Measurements from ENCODE around the gene TMEM242. TPM values are rescaled to one million over a fixed set of nuclear protein-coding genes. Genes with fewer than 3 reads are reported as not detected.

Gene TMEM242
- total RNA-seq, 1 donor from 2014 or later, result 9.6 TPM

DNA sequence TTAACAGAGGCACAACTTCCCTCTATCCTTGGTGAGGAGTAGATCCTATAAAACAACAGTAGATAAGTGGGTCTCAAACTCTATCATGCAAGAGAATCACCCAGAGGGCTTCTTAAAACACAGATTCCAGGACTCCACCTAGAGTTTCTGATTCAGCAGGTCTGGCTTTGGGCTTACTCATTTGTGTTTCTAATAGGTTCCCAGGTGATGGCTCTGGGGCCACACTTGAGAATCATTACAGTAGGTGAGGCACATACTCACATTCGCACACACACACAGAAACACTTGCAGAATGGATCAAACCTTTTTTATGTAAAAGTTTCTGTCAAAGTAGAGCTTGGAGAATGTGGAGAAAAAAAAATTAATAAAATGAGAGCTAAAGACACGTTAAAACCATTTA is 52.4 kb downstream of the TMEM242 start:
- TF ChIP-seq, protein P1, sequence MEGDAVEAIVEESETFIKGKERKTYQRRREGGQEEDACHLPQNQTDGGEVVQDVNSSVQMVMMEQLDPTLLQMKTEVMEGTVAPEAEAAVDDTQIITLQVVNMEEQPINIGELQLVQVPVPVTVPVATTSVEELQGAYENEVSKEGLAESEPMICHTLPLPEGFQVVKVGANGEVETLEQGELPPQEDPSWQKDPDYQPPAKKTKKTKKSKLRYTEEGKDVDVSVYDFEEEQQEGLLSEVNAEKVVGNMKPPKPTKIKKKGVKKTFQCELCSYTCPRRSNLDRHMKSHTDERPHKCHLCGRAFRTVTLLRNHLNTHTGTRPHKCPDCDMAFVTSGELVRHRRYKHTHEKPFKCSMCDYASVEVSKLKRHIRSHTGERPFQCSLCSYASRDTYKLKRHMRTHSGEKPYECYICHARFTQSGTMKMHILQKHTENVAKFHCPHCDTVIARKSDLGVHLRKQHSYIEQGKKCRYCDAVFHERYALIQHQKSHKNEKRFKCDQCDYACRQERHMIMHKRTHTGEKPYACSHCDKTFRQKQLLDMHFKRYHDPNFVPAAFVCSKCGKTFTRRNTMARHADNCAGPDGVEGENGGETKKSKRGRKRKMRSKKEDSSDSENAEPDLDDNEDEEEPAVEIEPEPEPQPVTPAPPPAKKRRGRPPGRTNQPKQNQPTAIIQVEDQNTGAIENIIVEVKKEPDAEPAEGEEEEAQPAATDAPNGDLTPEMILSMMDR (IDR thresholded peaks at IDR 0.05; ENCODE audit: insufficient read depth, low read length, poor library complexity, severe bottlenecking), result no peak
- no peak for DNase-seq (ENCODE audit: low read depth)
- no peaks in the 10 kb centered on the region for H3K27me3 ChIP-seq (ENCODE audit: control insufficient read depth, insufficient read depth, low read length)
- no peaks in the 10 kb centered on the region for H3K36me3 ChIP-seq (ENCODE audit: control insufficient read depth, insufficient read depth, low read length)
- no peak overlapping the region for H3K4me3 ChIP-seq (ENCODE audit: low read depth, low read length)

DNA sequence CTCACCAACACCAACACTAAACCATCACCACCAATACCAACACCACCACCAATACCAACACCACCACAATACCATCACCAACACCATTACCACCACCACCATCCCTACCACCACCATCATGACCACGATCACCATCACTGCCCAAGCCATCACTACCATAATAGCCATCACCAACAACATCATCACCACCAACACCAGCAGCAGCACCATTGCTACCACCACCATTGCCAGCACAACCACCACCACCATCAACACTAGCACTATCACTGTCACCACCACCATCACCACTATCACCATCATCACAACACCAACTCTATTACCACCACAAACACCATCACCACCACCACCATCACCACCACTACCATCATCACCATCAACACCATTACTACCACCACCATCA is 53.0 kb downstream of the TMEM242 start:
- no peak for DNase-seq (ENCODE audit: low read depth)
- TF ChIP-seq, protein P1 (IDR thresholded peaks at IDR 0.05; ENCODE audit: insufficient read depth, low read length, poor library complexity, severe bottlenecking), result no peak
- Histone ChIP-seq H3K27me3 (ENCODE audit: control insufficient read depth, insufficient read depth, low read length) (no peaks in the 10 kb centered on the region), H3K4me3 (ENCODE audit: low read depth, low read length) (no peak overlapping the region), H3K36me3 (ENCODE audit: control insufficient read depth, insufficient read depth, low read length) (no peaks in the 10 kb centered on the region)

DNA sequence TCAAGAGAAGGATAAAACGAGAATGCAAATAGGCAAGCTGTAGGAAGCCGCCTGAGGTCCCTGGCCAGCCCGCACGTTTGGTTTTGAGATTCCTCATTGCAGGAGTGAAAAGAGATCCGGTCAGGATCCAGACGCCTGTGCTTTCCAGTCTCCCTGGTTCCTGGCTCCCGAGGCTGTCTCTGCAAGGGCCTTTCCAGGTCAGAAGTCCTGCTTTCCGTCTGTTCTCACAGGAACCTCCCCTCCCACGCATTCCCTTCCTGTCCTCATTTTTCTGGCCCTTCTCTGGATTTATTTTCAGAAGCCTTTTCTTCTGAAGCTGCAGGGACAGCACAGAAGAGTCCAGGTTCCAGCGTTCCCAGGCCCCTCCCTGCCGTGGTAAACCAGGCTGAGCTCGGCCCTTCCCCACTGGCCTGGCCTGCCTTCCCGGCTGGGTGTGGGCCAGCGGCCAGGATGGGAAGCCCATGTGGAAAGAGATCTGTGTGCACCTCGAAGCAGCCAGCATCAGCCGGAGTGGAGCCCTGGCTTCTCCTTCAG is 54.0 kb downstream of the TMEM242 start:
- DNase-seq (ENCODE audit: low read depth), result peak; percentile 14
- Histone ChIP-seq H3K4me3 (ENCODE audit: low read depth, low read length) (no peak overlapping the region), H3K27me3 (ENCODE audit: control insufficient read depth, insufficient read depth, low read length) (no peaks in the 10 kb centered on the region), H3K36me3 (ENCODE audit: control insufficient read depth, insufficient read depth, low read length) (no peaks in the 10 kb centered on the region)
- TF ChIP-seq, protein P1 (IDR thresholded peaks at IDR 0.05; ENCODE audit: insufficient read depth, low read length, poor library complexity, severe bottlenecking), result no peak

DNA sequence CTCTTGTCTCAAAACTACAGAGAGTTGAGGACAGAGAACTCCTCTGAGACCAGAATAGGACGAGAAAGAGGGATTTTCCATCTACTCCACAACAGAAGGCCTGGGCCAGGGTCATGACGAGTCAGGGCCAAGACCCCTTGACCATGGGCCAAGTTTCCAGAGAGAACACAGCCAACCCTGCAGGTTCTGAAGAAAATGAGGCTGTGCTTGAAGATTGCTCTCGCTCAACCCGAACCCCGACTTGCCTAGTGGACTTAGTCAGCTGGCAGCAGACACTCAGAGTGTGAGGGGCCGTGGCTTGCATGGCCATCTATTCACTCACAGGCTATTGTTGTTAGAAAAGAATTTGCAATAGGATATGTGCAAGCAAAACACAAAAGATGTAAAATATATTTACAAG is 54.5 kb downstream of the TMEM242 start:
- no peaks in the 10 kb centered on the region for H3K36me3 ChIP-seq (ENCODE audit: control insufficient read depth, insufficient read depth, low read length)
- TF ChIP-seq, protein P1 (IDR thresholded peaks at IDR 0.05; ENCODE audit: insufficient read depth, low read length, poor library complexity, severe bottlenecking), result no peak
- DNase-seq (ENCODE audit: low read depth), result no peak

DNA sequence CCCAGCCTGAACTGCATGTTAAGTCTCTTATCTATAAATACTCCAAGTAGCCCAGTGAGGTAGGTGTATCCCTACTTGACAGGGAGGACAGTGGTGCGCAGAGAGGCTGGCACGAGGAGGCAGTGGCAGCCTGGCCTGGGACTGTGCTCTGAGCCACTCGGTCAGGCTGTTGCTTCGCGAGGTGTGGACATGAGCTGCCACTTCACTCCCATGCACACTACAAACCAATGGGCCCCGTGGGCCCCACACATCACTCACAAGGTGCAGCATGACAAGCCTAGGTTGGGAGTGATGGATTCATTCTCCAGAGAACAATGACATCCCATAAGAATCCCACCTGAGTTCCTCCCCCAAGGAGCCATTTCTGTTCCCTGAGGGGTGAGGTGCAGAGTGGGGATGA is 54.9 kb downstream of the TMEM242 start:
- Histone ChIP-seq H3K36me3 (ENCODE audit: control insufficient read depth, insufficient read depth, low read length) (no peaks in the 10 kb centered on the region), H3K4me3 (ENCODE audit: low read depth, low read length) (no peak overlapping the region), H3K27me3 (ENCODE audit: control insufficient read depth, insufficient read depth, low read length) (no peaks in the 10 kb centered on the region)
- TF ChIP-seq, protein P1 (IDR thresholded peaks at IDR 0.05; ENCODE audit: insufficient read depth, low read length, poor library complexity, severe bottlenecking), result no peak
- DNase-seq (ENCODE audit: low read depth), result no peak

More for the DNA sequence above, 54.5 kb downstream of the TMEM242 start:
- no peaks in the 10 kb centered on the region for H3K27me3 ChIP-seq (ENCODE audit: control insufficient read depth, insufficient read depth, low read length)
- no peak overlapping the region for H3K4me3 ChIP-seq (ENCODE audit: low read depth, low read length)

DNA sequence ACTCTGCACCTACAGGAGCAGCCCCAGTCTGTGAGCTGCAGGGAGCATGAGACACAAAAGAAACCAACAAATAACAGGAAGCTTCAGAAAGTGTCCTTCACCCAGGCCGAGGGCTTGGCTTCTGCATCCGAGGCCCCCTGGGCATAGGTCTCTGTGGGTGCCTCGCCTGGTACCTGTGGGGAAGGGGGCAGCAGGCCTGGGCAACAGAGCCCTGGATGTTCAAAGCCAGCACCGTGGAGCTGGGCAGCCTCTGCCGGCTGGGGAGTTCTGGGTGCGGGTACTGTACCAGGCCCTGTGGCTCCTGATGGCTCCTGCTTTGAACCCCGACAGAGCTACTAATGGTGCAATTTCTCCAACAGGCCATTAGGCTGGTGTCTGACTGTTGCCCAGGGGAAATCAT is 55.7 kb downstream of the TMEM242 start:
- TF ChIP-seq, protein P1 (IDR thresholded peaks at IDR 0.05; ENCODE audit: insufficient read depth, low read length, poor library complexity, severe bottlenecking), result no peak
- Histone ChIP-seq H3K4me3 (ENCODE audit: low read depth, low read length) (no peak overlapping the region), H3K36me3 (ENCODE audit: control insufficient read depth, insufficient read depth, low read length) (no peaks in the 10 kb centered on the region), H3K27me3 (ENCODE audit: control insufficient read depth, insufficient read depth, low read length) (no peaks in the 10 kb centered on the region)
- DNase-seq (ENCODE audit: low read depth), result no peak
